ENCODE data around the gene CDK5RAP1.

DNA sequence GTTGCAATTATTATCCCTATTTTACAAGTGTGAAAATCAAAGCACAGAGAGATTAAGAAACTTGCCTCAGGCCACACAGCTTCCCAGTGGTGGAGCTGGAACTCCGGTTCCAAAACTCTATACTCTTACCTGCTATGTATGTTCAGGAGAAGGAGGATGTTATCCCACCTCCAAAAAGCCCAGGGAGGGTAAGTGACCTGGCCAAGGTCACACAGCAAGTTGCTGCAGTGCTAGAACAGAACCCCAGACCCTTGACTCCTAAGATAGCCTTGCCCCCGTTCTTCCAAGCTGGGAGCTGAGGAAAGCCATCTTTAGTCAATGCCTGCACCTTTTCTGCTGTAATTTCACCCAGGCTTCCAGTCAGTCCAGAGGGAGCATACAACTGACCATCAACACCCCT is 76.0 kb downstream of the CDK5RAP1 start:
- TF ChIP-seq, protein P1, sequence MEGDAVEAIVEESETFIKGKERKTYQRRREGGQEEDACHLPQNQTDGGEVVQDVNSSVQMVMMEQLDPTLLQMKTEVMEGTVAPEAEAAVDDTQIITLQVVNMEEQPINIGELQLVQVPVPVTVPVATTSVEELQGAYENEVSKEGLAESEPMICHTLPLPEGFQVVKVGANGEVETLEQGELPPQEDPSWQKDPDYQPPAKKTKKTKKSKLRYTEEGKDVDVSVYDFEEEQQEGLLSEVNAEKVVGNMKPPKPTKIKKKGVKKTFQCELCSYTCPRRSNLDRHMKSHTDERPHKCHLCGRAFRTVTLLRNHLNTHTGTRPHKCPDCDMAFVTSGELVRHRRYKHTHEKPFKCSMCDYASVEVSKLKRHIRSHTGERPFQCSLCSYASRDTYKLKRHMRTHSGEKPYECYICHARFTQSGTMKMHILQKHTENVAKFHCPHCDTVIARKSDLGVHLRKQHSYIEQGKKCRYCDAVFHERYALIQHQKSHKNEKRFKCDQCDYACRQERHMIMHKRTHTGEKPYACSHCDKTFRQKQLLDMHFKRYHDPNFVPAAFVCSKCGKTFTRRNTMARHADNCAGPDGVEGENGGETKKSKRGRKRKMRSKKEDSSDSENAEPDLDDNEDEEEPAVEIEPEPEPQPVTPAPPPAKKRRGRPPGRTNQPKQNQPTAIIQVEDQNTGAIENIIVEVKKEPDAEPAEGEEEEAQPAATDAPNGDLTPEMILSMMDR (IDR thresholded peaks at IDR 0.05) = no peak
- TF ChIP-seq POLR2A (IDR thresholded peaks at IDR 0.05) = no peak

All from adrenal gland (tissue), 5 donors.